Stimulated activated CD4-positive, alpha-beta T cell treated with anti-CD3 and anti-CD28 coated beads, Interleukin-4, amount 100 ng/mL, for 1 hour (primary cell): ENCODE data around the gene MYO3B.
A peak's percentile ranks its signal among the peaks of the same experiment; 100 is the strongest.
"Not testable (repeated sequence)": the region's sequence is repeated elsewhere in the genome, so short reads cannot be mapped to it uniquely, and the experiment has no call there.

Experiments used
- DNase-seq: peaks from one replicate; pipeline ENCODE4 v3.0.0-alpha.2; 2020

The MYO3B gene

DNA sequence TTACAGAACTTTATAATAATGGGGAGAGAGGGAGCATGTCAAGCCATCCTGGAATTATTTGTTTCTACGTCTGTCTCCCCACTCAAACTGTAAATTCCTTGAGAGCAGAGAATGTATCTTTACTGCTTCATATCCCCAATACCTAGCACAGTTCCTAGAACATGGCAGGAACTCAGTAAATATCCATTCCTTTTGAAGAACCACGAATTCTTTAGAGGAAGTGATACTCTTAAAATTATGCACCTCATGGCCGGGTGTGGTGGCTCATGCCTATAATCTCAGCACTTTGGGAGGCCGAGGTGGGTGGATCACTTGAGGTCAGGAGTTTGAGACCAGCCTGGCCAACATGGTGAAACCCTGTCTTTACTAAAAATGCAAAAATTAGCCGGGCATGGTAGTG lies 171.3 kb downstream of the MYO3B start:
- DNase-seq = not testable (repeated sequence)

DNA sequence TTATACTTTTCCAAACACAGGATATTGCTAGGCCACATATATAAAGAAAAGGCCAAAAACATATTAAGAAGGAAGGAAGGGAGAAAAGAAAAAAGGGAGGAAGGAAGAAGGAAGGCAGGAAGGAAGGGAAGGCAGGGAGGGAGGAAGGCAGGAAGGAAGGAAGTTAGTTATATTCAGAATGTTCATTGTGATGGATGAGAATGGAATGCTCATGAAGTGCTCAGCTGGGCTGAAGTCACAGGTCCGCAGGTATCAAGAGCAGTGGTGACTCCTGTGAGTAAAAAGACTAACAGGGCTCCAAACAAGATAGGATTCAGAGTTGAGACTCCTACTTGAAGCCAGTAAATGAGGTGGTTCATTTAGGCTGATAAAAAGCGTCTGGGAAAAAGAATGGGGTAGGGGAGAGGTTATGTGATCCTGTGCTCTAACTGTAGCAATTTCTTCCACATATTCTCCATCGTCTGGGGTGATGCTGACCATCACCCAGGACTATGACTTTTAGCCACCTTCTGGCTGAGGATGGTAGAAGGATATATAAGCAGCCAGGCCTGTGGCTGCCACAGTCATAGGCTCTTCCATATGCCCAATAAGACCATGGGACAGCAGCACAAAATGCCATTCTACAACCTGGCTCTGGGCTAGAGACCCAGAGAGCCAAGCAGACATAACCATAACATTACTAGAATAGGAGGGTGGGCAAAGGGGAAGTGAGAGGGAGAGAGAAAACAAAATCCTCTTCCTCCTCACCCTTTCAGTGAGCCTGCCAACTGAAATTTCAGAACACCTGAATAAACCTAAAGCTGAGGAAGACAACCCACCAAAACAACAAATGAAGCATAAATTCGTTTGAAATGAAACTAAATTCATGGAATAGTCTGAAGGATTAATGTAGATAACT lies 173.2 kb downstream of the MYO3B start:
- no peak for DNase-seq

DNA sequence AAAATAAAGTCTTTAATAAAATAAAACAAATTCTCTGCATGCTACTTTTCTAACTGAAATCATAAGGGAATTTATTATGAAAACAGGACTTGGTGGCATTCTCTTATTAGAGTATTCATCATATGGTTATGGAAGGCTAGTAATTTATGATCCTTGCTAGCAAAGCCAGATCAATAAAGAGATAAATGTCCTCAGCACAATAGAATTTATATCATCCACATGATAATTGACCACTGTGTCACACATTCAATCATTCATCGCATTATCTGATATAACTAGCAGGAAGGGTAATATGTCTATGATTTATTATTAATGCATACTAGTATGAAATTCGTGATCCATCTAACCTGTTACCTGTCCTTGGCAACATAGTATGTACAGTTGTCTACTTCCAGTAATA lies 175.8 kb downstream of the MYO3B start:
- DNase-seq = no peak

DNA sequence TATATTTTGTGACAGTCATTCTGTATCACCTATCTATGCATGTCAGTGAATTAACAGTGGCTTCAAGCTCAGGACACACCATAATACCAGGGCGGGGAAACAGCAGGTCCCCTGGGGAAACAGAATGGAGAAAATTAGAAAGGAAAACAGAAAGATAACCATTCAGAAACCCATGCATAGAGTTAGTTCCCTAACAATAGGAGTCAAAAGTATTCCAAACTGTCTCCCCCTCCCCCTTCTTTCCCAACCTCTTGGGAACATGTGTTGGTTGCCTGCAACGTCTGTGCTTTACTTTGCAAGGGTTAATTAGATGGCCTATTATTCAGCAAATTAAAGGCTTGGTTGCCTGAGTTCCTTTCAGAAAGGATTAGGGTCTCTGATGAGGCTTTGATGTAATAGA lies 176.4 kb downstream of the MYO3B start:
- no peak for DNase-seq

DNA sequence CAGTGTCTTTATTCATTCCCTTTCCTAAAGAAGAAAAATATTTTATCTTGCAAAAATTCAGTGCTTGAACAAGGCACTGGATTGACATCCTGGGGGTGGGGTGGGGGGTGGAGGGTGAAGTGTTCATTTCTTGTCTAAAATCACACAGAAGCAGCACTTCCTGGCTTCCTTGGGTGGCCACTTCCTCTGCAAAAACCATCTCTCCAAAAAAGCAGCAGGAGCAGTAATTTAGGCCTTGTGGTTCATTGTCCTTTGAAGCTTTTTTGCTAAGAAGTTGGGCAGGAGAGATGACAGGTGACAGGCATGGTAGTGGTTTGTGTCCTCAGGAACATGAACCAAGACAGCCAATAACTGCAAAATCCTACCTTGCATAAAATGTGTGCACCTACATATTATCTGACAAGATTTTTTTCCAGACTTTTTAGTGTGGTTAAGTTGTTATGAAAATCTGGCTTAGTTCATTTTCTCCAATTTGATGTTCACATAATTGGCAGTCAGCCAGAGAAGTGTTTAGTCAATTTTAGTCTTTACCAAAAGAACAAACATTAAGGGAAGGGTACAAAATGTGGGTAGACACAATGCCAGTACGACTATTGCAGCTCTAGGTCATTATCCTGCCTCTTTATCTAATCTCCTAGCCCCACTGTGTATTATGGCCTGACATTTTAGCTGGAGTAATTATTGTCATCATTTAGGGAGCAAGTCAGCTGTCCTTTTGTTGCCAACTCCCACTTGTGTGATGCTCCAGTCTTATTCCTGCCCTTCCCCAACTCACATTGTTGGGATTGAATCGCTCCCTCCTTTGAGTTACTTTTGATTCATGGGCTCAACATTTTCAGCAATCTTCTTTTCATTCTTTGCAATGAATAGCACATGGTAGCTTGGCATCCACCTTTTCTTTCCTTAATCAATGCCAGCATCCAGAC lies 177.2 kb downstream of the MYO3B start:
- DNase-seq = no peak

DNA sequence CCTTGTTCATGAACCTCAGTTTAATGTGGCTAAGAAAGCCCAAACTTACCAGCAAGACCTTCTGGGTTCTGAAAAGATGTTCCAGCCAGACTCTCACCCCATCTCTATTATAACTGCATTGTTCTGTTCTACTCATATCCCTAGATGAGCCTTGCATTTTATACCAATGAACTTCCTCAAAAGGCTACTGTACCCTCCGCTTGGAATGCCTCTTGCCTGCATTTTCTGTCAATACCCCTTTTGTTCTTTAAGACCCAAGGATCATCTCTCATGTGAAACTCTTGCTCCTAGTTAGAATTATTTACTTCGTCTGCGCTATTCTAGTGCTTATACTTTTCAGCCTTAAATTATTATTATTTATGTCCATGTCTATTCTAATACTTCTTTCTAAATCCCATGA lies 181.5 kb downstream of the MYO3B start:
- DNase-seq = no peak

DNA sequence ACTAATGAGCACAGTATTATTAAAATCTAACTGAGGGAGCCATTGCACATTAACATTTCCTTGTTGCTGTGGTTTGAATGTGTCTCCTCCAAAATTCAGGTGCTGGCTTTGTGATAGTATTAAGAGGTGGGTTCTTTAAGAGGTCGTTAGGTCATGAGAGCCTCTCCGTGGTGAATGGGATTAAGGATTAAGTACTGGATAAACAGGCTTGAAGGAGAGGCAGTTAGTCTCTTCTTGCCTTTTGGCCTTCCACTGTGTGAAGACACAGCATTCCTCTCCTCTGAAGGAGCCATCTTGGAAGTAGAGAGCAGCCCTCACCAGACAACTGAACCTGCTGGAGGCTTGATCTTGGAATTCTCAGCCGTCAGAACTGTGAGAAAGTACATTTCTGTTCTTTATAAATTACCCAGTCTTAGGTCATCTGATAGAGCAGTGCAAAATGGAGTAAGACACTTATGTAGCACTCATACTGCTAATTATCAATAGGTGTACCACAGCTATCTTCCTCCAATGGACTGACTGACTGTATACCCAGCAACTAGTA lies 182.7 kb downstream of the MYO3B start:
- DNase-seq = no peak

DNA sequence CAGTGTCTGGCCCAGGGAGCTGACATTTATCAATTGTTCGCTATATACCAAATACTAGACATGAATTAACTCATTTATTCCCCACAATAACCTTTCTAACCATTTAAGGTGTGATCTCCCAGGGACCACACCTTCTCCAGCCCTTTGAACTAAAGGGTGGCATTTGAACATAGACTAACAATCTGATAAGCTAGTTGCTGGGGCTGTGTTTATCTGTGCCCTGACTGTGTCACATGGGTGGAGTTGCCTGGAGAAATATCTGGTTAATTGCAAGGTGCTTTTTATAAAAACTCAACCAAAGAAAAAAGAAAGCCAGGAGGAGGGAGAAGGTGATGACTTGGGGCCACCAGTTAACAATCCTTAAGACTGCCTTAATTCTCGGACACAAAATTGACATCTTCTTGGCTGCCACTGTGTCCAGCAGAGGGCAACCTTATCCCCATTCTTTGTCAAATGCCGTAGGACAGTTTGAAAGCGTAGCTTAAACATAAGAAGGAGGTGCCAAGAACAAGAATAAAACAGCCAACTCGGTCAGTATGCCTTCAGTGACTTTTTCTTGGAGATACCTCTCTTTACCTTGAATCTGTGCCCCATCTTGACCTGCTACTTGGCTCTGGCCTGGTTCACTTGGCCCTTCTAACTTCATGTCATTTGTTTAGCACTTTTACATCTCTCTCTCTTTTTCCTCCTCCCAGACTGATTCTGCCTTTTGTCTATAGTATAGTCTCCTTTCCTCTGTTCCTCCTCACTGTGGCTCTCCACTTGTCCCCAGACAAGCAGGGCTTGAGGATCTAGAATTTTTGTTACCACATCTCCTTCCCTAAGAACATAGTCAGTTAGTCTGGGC lies 183.4 kb downstream of the MYO3B start:
- peak; percentile 39 for DNase-seq

DNA sequence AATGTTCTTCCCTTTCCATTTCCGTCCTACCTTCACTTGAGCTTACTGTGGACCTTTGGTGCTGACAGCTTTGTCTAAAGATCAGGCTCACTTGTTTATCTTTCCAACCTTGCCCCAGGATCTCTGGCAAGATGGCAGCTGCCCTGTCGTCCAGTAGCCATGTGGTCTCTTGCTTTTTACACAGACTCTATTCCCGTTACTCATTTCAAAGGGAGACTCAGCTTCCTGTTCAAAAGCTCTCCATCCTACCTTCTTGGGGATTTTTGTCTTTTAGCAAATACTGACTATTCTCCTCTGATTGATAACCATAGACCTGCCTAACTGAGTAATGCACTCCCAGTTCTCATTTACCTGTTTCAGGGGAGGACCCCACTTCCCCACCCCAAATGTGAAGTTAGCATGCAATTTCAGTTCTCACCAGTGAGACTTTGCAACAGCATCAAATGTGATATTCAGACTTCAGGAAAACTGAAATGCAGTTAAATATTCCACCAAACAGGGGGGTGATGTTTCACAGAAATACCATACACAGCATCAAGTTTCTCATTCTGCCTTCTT lies 184.4 kb downstream of the MYO3B start:
- no peak for DNase-seq

DNA sequence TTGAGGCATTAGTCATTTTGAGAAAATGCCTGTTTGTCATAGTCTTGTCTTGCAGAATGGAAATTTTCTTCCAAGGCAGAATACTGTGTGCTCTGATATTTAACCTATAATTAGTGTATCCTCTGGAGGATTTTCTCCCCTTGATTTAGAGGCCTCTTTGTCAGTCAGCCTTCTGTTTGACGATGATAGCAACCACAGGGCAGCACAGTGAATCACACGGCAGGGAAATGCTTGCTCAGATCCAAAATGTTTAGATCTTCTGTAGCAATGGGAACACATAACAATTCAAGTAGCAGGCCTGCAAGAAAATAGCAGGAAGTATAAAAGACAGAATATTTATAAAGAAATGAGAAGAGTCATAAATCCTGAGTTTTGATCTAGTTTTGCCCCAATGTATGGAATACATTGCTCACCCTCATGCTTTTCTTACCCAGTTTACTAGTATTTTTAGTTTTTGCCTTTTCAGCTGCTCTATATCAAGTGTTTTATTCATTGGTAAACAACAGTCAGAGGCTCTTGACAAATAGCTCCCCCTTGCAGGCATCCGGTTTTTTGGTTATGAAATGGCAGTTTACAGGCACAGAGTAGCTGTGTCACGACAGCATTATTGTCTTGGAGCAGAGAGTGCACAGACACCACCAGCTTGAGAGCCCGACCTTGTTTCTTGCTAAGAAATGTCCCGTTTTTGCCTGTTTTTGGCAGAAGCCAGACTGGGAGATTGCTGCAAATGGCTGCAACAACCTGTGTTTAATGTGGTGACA lies 185.1 kb downstream of the MYO3B start:
- DNase-seq = no peak

DNA sequence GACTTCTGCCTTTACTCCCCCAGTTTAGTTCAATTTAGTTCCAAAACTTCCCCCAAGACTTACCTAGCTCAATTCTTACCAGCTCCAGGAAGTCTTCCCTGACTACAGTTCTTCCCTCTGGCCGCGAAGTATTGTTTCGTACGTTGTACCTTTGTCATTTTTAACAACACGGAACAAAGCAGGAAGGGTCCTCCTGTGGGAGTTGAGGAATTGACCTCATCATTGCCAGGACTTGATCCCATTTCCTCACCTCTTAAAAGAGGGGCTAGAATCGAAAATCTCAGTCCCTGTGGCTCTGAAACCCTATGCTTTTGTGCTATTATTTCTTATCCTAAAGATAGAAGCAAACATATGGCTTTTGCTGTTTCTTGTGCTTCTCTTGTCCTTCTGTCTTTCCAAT lies 187.1 kb downstream of the MYO3B start:
- DNase-seq = no peak

DNA sequence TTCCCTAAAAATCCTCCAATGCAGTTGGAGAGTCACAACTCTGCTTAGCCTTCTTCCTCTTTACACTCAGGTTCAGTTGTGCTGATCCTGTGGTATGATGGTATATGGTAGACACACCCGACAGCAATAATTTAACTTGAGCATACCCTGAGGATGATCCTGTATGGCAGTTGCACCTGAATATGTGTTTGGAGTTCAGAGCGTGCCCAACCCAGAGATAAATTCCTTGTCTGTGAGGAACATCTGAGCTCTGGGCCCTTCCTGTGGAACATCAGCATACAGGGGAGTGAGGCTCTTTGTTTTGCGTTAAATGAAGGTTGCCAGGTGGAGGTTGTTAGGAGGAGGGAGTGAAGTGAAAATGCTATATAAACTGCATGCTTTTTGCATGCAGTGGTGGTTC lies 187.7 kb downstream of the MYO3B start:
- no peak for DNase-seq

DNA sequence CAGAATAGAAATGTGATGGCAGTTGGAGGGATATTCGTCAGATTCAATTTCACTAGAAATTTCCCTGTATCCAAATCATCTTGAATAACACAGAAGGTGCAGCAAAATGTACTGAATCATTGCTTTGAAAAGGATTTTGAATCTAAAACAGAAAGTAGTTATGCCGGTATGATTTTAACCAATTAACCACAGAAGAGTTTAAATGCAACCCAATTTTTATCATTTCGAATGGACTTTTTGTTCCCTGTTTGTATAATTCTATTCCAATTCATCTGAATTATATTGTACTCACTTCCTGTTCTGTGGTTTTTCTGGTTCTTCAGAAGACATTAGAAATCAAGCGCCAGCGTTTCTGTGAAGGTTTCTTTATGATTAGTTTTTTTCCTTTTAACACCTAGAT lies 190.4 kb downstream of the MYO3B start:
- DNase-seq = no peak

DNA sequence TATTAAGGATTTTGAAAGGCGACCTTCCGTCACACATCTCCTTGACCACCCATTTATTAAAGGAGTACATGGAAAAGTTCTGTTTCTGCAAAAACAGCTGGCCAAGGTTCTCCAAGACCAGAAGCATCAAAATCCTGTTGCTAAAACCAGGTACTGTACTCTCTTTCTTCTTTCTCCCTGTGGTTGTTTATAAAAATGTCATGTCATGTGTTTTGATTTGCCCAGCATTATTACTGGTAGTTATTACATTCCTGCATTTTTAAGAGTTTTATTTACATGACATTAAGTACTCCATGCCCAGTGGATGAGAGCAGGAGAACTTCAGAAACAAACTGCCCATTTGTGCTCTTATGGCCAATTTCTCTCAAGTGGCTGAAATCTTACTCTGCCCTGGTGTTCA lies 191.3 kb downstream of the MYO3B start:
- no peak for DNase-seq

DNA sequence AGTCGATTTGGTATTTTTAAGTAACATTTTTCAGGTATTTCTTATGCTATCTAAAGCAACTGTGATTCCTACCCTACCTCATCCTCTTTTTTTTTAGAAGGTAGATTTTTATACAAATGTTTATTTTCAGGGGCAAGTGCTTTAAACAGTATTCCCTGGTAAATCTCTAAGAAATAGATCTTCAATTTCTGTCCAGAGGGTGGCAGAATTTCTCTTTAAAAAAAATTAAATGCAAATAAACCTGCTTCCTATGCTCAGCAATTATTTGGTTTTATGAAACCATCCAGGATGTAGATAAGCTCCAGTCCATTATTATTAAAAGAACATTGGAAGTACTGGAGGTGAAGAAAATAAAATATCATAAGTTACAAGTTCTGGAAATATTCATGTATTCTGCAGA lies 191.9 kb downstream of the MYO3B start:
- no peak for DNase-seq

DNA sequence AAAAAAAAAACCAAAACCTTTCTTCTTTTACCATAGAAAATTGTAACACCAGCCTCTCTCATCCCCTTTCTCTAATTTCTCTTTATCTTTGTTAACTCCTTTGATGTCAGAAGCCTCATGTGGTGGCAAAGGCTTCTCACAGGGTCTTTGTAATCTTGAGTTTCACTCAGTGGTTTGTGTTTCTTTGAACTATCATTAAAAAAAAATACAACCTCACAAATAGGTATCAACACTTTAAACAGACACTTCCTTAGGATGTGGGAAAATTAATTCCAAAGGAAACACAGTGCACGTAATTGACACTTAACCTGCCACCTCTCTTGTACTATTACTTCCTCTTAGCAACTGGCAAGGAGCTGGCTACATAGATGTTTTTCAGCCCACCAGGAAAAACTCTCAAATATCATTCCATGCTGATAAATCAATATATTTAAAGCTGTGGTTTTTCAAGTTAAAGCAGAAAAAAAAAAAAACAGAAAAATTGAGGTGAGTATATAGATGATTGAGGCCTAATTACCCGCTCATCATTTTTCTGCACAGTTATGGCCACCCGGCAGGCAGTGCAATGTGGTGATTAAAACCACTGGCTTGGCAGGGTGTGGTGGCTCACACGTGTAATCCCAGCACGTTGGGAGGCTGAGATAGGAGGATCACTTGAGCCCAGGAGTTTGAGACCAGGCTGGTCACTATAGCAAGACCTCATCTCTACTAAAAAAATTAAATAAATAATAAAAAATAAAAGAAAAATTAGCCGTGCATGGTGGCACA lies 193.5 kb downstream of the MYO3B start:
- no peak for DNase-seq

DNA sequence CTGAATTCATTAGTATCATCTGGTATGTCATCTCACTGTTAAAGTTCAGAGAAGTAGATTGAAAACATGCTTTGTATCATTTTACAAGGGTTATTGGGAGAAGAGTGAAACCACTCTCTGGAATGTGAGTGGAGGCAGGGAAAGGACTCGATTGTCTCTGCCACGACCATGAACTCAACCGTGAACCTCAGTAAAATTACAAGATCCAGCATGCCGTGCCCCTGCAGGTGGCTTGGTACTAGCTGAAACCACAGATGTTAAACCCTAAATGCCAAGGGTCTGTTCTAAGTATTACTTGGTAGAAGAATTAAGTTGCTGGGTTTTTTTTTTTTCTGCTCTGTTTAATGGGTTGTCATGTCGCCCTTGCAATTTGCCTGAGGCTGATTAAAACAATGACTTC lies 197.2 kb downstream of the MYO3B start:
- DNase-seq = no peak

DNA sequence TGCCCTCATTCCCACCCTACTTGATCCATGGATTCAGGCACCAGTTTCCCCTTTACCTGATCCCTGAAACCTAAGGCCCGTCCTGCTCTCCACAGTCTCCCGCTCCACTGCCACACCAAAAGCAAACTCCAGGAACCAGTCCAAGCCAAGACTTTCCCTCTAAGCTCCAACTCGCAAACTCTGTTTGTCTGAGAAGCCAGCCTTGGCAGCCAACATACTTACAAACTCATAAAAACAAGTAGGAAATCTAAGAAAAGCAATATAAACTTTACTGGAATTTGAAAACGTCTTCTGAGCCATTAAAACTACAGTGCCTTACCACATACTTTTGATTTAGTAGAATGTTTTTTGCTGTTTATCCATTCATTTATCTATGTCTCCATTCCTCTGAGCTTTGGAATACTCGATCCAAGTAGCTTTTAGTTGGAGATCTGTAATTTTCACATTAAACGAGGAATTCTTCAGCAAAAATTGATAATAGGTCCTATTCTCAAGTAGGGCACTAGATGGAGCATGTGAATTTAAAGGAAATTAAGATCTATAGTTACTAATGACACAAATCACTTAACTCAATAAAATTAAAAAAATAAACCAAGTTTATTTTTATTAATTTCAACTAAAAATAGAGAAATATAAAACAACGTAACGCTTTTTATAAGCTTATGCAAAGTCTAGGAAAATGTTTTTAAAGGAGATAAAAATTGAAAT lies 199.7 kb downstream of the MYO3B start:
- DNase-seq = no peak

DNA sequence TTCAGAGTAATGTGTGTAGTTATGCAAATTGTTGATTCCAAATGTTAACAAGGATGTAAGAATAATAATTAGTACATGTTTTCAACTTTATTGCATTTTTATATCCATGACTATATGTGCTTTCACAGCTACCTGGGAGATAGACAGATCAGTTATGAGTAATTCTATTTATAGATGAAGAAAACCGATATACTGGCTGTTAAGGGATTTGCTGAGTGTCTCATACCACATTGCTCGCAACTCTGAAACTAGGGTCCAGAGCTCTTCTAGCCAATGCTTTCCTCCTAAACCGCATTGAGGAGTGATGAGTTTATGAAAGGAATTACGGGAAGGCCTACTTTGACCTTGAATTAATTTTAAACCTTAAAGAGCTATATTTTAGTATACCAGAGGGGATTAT lies 202.3 kb downstream of the MYO3B start:
- no peak for DNase-seq

DNA sequence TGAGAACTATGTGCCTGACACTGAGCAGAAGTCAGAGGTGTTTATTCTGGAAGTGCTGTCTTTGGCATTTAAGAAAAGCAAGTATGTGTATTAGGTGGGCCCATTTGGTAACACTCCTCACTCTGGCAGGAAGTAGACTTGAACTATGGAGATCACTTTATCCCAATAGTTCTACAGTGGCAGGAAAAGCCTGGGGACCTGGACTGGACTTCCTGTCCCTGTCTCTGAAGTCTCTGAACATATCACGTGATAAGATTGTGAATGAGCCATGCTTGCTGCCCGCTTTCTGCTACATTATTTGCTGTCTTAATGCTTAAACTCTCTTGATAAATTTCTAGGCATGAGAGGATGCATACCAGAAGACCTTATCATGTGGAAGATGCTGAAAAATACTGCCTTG lies 203.7 kb downstream of the MYO3B start:
- no peak for DNase-seq
